ENCODE measurements around the gene CDKN2AIP. TPM values are rescaled to one million over a fixed set of nuclear protein-coding genes. Genes with fewer than 3 reads are reported as not detected.

CDKN2AIP gene
- total RNA-seq, 4 donors from 2014 or later = 18.6 to 42.0 (median 31.0) TPM

- Histone ChIP-seq H3K4me1 (no peaks in the 10 kb centered on the region), H3K27ac (no peak overlapping the region), H3K9me3 (no peaks in the 10 kb centered on the region), H3K4me3 (no peak overlapping the region), H3K27me3 (no peaks in the 10 kb centered on the region), H3K36me3 (no peaks in the 10 kb centered on the region)
- no peak for TF ChIP-seq EP300 (IDR thresholded peaks at IDR 0.05)
- no peak for TF ChIP-seq POLR2A (IDR thresholded peaks at IDR 0.05)
- no peak for TF ChIP-seq CTCF (IDR thresholded peaks at IDR 0.05)
- no peak for DNase-seq (ENCODE audit: low spot score in 2 of 2)
- WGBS, 2 donors = 88 to 96% methylated on average over 7 of the region's 7 CpGs
Measured at GRCh38 chr4:183483997-183484396, 39.6 kb downstream of the CDKN2AIP start.

- no peak overlapping the region for H3K27ac ChIP-seq
- TF ChIP-seq CTCF (IDR thresholded peaks at IDR 0.05) (no peak), POLR2A (IDR thresholded peaks at IDR 0.05) (no peak)
- no peak for DNase-seq (ENCODE audit: low spot score in 2 of 2)
- WGBS, 2 donors = 77 to 82% methylated on average over 11 of the region's 11 CpGs
- H3K9me3 ChIP-seq = no peaks in the 10 kb centered on the region
- H3K27me3 ChIP-seq = no peaks in the 10 kb centered on the region
- no peaks in the 10 kb centered on the region for H3K4me1 ChIP-seq
- no peak overlapping the region for H3K4me3 ChIP-seq
- H3K36me3 ChIP-seq = no peaks in the 10 kb centered on the region
Measured at GRCh38 chr4:183485411-183486160, 41.1 kb downstream of the CDKN2AIP start.

GRCh38 chr4:183492791-183493222 is 48.4 kb downstream of the CDKN2AIP start:
- Histone ChIP-seq H3K4me3 (no peak overlapping the region), H3K4me1 (no peaks in the 10 kb centered on the region), H3K36me3 (peaks cover 0 to 23% (median 0%) of the 10 kb centered on the region in 3 donors), H3K27ac (no peak overlapping the region), H3K27me3 (no peaks in the 10 kb centered on the region), H3K9me3 (peaks cover 0 to 18% (median 0%) of the 10 kb centered on the region in 4 donors)
- WGBS, 2 donors = 91 to 100% methylated on average over 3 of the region's 3 CpGs
- no peak for DNase-seq (ENCODE audit: low spot score in 2 of 2)
- TF ChIP-seq POLR2A (IDR thresholded peaks at IDR 0.05) (no peak), CTCF (IDR thresholded peaks at IDR 0.05) (no peak), EP300 (IDR thresholded peaks at IDR 0.05) (no peak)

GRCh38 chr4:183493246-183493645 is 48.8 kb downstream of the CDKN2AIP start:
- no peak for DNase-seq (ENCODE audit: low spot score in 2 of 2)
- no peak overlapping the region for H3K4me3 ChIP-seq
- peaks cover 0 to 23% (median 0%) of the 10 kb centered on the region in 3 donors for H3K36me3 ChIP-seq
- H3K9me3 ChIP-seq = peaks cover 0 to 18% (median 0%) of the 10 kb centered on the region in 4 donors
- no peaks in the 10 kb centered on the region for H3K4me1 ChIP-seq
- H3K27ac ChIP-seq = no peak overlapping the region
- TF ChIP-seq EP300 (IDR thresholded peaks at IDR 0.05) (no peak), CTCF (IDR thresholded peaks at IDR 0.05) (no peak), POLR2A (IDR thresholded peaks at IDR 0.05) (no peak)
- 84 to 86% methylated on average over 3 of the region's 3 CpGs for WGBS, 2 donors
- H3K27me3 ChIP-seq = no peaks in the 10 kb centered on the region

GRCh38 chr4:183495184-183495583 is 50.7 kb downstream of the CDKN2AIP start:
- Histone ChIP-seq H3K9me3 (peaks cover 0 to 18% (median 0%) of the 10 kb centered on the region in 4 donors), H3K27me3 (no peaks in the 10 kb centered on the region), H3K27ac (no peak overlapping the region), H3K4me3 (no peak overlapping the region), H3K36me3 (peaks cover 0 to 23% (median 0%) of the 10 kb centered on the region in 3 donors), H3K4me1 (peaks cover 0 to 3% (median 0%) of the 10 kb centered on the region in 4 donors)
- DNase-seq (ENCODE audit: low spot score in 2 of 2) = no peak
- 62 to 65% methylated on average over 3 of the region's 3 CpGs for WGBS, 2 donors
- TF ChIP-seq POLR2A (IDR thresholded peaks at IDR 0.05) (no peak), EP300 (IDR thresholded peaks at IDR 0.05) (no peak), CTCF (IDR thresholded peaks at IDR 0.05) (no peak)

All from tibial nerve (tissue), 4 donors.